Endothelial cell of hepatic sinusoid (primary cell): ENCODE measurements around the gene NFAM1.

ENCODE experiments used
- in situ Hi-C: cut with HindIII; loops from 2 replicates; pipeline ENCODE4 v1.10.0; 2017; ENCODE audit warnings: low sequenced_read_pairs

Gene NFAM1

GRCh38 chr22:42432020-42432596 lies at the start of gene NFAM1:
NFAM1 (minus strand) TSS chr22:42432403; CDS start chr22:42432357, 46 bp downstream.
- in situ Hi-C loops = no loop called here

- in situ Hi-C loops = no loop called here
Observed at GRCh38 chr22:42475122-42475521, 42.9 kb upstream of the NFAM1 start.

- in situ Hi-C loops = no loop called here
Observed at GRCh38 chr22:42473484-42474193, 41.4 kb upstream of the NFAM1 start.

- in situ Hi-C loops = no loop called here
Observed at GRCh38 chr22:42472671-42473070, 40.5 kb upstream of the NFAM1 start.

- in situ Hi-C loops = no loop called here
Observed at GRCh38 chr22:42471441-42471840, 39.2 kb upstream of the NFAM1 start.

- in situ Hi-C loops = no loop called here
Observed at GRCh38 chr22:42470366-42471082, 38.3 kb upstream of the NFAM1 start.

- in situ Hi-C loops = no loop called here
Observed at GRCh38 chr22:42468841-42469240, 36.6 kb upstream of the NFAM1 start.

- in situ Hi-C loops = no loop called here
Observed at GRCh38 chr22:42462016-42462415, 29.8 kb upstream of the NFAM1 start.

GRCh38 chr22:42461511-42461910 lies 29.3 kb upstream of the NFAM1 start:
- in situ Hi-C loops = no loop called here

GRCh38 chr22:42459287-42460063 lies 27.3 kb upstream of the NFAM1 start:
- in situ Hi-C loops = no loop called here

GRCh38 chr22:42452916-42453315 lies 20.7 kb upstream of the NFAM1 start:
- in situ Hi-C loops = no loop called here

GRCh38 chr22:42452456-42452855 lies 20.3 kb upstream of the NFAM1 start:
- in situ Hi-C loops = no loop called here

GRCh38 chr22:42451499-42452145 lies 19.4 kb upstream of the NFAM1 start:
- in situ Hi-C loops = no loop called here

- in situ Hi-C loops = no loop called here
Observed at GRCh38 chr22:42450862-42451261, 18.7 kb upstream of the NFAM1 start.

GRCh38 chr22:42446151-42446550 lies 13.9 kb upstream of the NFAM1 start:
- in situ Hi-C loops = no loop called here

GRCh38 chr22:42444077-42444904 lies 12.1 kb upstream of the NFAM1 start:
- in situ Hi-C loops = loop anchor here (5.0 kb wide), 4 partner anchors 72 to 327 kb away; no protein-coding TSS in a partner anchor

GRCh38 chr22:42443240-42444076 lies 11.3 kb upstream of the NFAM1 start:
- in situ Hi-C loops = loop anchor here (5.0 kb wide), 4 partner anchors 71 to 326 kb away; no protein-coding TSS in a partner anchor

- in situ Hi-C loops = loop anchor here (5.0 kb wide), 4 partner anchors 70 to 325 kb away; no protein-coding TSS in a partner anchor
Observed at GRCh38 chr22:42442748-42443147, 10.5 kb upstream of the NFAM1 start.

- in situ Hi-C loops = loop anchor here (5.0 kb wide), 4 partner anchors 68 to 323 kb away; no protein-coding TSS in a partner anchor
Observed at GRCh38 chr22:42440728-42441127, 8.5 kb upstream of the NFAM1 start.
